ENCODE measurements around the gene BRINP1. TPM values are rescaled to one million over a fixed set of nuclear protein-coding genes. Genes with fewer than 3 reads are reported as not detected.

The BRINP1 gene
- total RNA-seq, 4 donors from 2014 or later, result 0.27 TPM; not detected in 3

DNA sequence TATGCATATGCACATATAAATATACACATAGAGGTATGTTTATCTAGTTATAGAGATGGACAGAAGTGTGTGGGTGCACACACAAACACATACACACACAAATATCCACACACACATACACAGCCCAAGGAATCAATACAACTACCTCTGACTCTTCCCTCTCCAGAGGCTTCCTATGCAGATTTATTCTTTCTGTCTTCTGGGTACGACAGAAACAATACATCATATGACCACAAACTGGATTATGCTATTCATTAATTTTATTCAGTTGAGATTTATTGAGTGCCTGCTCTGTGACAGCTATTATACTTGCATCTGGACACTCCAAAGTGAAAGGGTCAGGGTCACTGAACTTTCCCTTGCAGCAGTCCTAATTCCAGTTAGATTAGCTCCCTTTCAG lies 155.8 kb downstream of the BRINP1 start:
- Histone ChIP-seq H3K4me1 (peaks cover 0 to 7% (median 0%) of the 10 kb centered on the region in 4 donors), H3K27me3 (no peaks in the 10 kb centered on the region), H3K9me3 (no peaks in the 10 kb centered on the region), H3K27ac (no peak overlapping the region), H3K4me3 (no peak overlapping the region), H3K36me3 (no peaks in the 10 kb centered on the region)
- intact Hi-C loops (cut with DNase I; ENCODE audit: low total_unique reads), result no loop called here
- 41 to 55% methylated on average over 1 of the region's 1 CpG for WGBS, 2 donors (ENCODE audit: low coverage in 1 of 2)
- no peak for DNase-seq
- TF ChIP-seq POLR2A (IDR thresholded peaks at IDR 0.05), result no peak
- TF ChIP-seq EP300 (IDR thresholded peaks at IDR 0.05; ENCODE audit: low read depth), result no peak
- TF ChIP-seq POLR2AphosphoS5 (IDR thresholded peaks at IDR 0.05), result no peak
- TF ChIP-seq, protein P1, sequence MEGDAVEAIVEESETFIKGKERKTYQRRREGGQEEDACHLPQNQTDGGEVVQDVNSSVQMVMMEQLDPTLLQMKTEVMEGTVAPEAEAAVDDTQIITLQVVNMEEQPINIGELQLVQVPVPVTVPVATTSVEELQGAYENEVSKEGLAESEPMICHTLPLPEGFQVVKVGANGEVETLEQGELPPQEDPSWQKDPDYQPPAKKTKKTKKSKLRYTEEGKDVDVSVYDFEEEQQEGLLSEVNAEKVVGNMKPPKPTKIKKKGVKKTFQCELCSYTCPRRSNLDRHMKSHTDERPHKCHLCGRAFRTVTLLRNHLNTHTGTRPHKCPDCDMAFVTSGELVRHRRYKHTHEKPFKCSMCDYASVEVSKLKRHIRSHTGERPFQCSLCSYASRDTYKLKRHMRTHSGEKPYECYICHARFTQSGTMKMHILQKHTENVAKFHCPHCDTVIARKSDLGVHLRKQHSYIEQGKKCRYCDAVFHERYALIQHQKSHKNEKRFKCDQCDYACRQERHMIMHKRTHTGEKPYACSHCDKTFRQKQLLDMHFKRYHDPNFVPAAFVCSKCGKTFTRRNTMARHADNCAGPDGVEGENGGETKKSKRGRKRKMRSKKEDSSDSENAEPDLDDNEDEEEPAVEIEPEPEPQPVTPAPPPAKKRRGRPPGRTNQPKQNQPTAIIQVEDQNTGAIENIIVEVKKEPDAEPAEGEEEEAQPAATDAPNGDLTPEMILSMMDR (IDR thresholded peaks at IDR 0.05), result no peak
- in situ Hi-C loops (cut with MboI; ENCODE audit: low pct_ligation_motif_present in 1 of 4, low pct_unique_long_range_greater_than_20kb in 1 of 4, low sequenced_read_pairs in 3 of 4), result no loop called here

DNA sequence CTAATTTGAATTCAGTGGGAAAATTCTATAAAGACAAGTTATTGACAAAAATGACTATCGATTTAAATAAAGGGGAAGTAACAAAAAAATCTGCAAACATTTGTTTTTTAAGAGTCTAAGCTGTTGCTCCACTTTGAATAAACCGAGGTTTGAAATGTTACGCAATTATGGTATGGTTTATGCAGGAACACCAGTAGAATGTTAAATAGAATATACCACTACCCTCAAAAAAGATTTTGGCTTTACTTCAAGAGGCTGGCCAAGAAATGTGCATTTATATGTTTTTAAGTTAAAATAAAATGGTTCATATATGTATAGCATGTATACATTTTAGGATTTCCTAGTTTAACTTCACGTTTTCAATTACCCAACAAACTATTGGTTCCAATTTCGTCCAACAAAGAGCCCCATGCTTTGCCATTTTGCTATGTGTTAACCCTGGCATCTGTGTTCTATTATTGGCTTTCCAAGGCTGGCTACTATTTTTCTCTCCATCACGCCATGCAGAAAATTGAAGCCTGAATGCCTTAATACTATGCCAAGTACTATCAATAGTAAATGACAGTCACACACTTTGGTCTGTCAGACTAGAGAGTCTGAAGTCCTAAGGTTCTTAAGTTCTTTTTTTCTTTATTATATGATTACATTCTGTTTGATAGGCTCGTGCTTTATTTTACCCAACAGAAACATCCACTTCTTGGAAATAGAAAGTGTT lies 171.2 kb downstream of the BRINP1 start:
- no peak for DNase-seq
- in situ Hi-C loops (cut with MboI; ENCODE audit: low pct_ligation_motif_present in 1 of 4, low pct_unique_long_range_greater_than_20kb in 1 of 4, low sequenced_read_pairs in 3 of 4), result no loop called here

DNA sequence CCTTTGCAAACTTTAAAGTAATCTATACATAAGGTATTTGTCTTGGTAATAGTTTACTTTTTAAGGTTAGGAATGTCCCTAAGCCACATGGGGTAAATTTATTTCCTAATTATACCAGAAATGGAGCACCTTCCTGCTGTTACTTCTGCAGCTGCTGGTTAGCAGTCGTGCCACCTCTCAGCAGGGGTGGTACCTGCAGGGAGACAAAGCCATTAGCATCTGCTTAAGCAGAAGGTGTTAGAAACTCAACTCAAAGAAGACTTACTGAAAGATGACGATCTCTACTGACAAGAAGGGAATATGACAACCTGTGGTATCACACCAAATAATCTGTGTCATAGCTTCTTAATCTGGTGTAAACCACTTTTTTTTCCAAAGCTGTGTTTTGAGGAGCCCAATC lies 173.7 kb downstream of the BRINP1 start:
- no peak overlapping the region for H3K27ac ChIP-seq
- intact Hi-C loops (cut with DNase I; ENCODE audit: low total_unique reads), result no loop called here
- no peak for DNase-seq
- no peaks in the 10 kb centered on the region for H3K27me3 ChIP-seq
- H3K9me3 ChIP-seq, result no peaks in the 10 kb centered on the region
- in situ Hi-C loops (cut with MboI; ENCODE audit: low pct_ligation_motif_present in 1 of 4, low pct_unique_long_range_greater_than_20kb in 1 of 4, low sequenced_read_pairs in 3 of 4), result no loop called here
- no peaks in the 10 kb centered on the region for H3K36me3 ChIP-seq
- no peak for TF ChIP-seq POLR2AphosphoS5 (IDR thresholded peaks at IDR 0.05)
- TF ChIP-seq EP300 (IDR thresholded peaks at IDR 0.05; ENCODE audit: low read depth), result no peak
- TF ChIP-seq, protein P1 (IDR thresholded peaks at IDR 0.05), result no peak
- no peak for TF ChIP-seq POLR2A (IDR thresholded peaks at IDR 0.05)
- WGBS, 2 donors (ENCODE audit: low coverage in 1 of 2), result 49 to 56% methylated on average over 1 to 2 of the region's 2 CpGs
- H3K4me1 ChIP-seq, result no peaks in the 10 kb centered on the region
- H3K4me3 ChIP-seq, result no peak overlapping the region

More for the DNA sequence above, 171.2 kb downstream of the BRINP1 start:
- Histone ChIP-seq H3K4me3 (no peak overlapping the region), H3K27ac (no peak overlapping the region), H3K4me1 (no peaks in the 10 kb centered on the region), H3K36me3 (no peaks in the 10 kb centered on the region), H3K9me3 (no peaks in the 10 kb centered on the region), H3K27me3 (no peaks in the 10 kb centered on the region)
- intact Hi-C loops (cut with DNase I; ENCODE audit: low total_unique reads), result no loop called here
- TF ChIP-seq POLR2A (IDR thresholded peaks at IDR 0.05) (no peak), EP300 (IDR thresholded peaks at IDR 0.05; ENCODE audit: low read depth) (no peak), POLR2AphosphoS5 (IDR thresholded peaks at IDR 0.05) (no peak)
- TF ChIP-seq, protein P1 (IDR thresholded peaks at IDR 0.05), result no peak
- WGBS, 2 donors (ENCODE audit: low coverage in 1 of 2), result 76 to 81% methylated on average over 7 of the region's 7 CpGs

DNA sequence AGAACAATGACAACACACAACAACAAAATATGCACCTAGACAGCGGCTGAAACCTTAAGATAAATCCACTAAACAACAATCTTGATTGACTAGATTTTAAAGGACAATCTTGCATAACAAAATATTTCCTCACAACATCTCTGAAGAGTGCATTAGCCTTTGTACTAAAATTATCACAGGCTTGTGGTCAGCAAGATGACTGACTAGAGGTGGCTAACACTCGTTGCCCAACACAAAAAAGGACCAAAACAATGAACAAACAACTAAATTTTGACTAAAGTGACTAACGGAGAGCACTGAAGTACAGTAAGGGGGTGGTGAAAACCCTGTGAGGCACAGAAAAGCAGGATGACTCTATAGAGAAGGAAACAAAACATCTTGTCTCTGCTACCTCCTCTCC lies 183.9 kb downstream of the BRINP1 start:
- Histone ChIP-seq H3K27me3 (no peaks in the 10 kb centered on the region), H3K4me3 (no peak overlapping the region), H3K36me3 (no peaks in the 10 kb centered on the region), H3K27ac (no peak overlapping the region), H3K4me1 (no peaks in the 10 kb centered on the region), H3K9me3 (no peaks in the 10 kb centered on the region)
- in situ Hi-C loops (cut with MboI; ENCODE audit: low pct_ligation_motif_present in 1 of 4, low pct_unique_long_range_greater_than_20kb in 1 of 4, low sequenced_read_pairs in 3 of 4) (no loop called here), intact Hi-C loops (cut with DNase I; ENCODE audit: low total_unique reads) (no loop called here)
- DNase-seq, result no peak
- TF ChIP-seq EP300 (IDR thresholded peaks at IDR 0.05; ENCODE audit: low read depth) (no peak), POLR2AphosphoS5 (IDR thresholded peaks at IDR 0.05) (no peak), POLR2A (IDR thresholded peaks at IDR 0.05) (no peak)
- TF ChIP-seq, protein P1 (IDR thresholded peaks at IDR 0.05), result no peak
- WGBS, 2 donors (ENCODE audit: low coverage in 1 of 2), result 70% methylated on average over 3 of the region's 3 CpGs
